NCI-H2171 treated with DMSO at 0.1 percent for 48 hours (cell line): ENCODE data around the gene APOL3.
"Not testable (repeated sequence)": the region's sequence is repeated elsewhere in the genome, so short reads cannot be mapped to it uniquely, and the experiment has no call there.

Experiments used
- DNase-seq: peaks from one replicate; lab custom pipeline; 2025; lab: John Stamatoyannopoulos, UW

Gene APOL3

GRCh38 chr22:36160499-36160942, at the start of gene APOL3:
Gene APOL3, minus strand, starts transcription at chr22:36160755. Its CDS starts 11,700 bp downstream, at chr22:36149055.
- DNase-seq = no peak

GRCh38 chr22:36210224-36210623, 49.7 kb upstream of the APOL3 start:
- no peak for DNase-seq

GRCh38 chr22:36209488-36209908, 48.9 kb upstream of the APOL3 start:
- DNase-seq = not testable (repeated sequence)

- DNase-seq = no peak
Observed at GRCh38 chr22:36208914-36209313, 48.4 kb upstream of the APOL3 start.

- DNase-seq = no peak
Observed at GRCh38 chr22:36208162-36208765, 47.7 kb upstream of the APOL3 start.

GRCh38 chr22:36206255-36206654, 45.7 kb upstream of the APOL3 start:
- DNase-seq = no peak

- DNase-seq = not testable (repeated sequence)
Observed at GRCh38 chr22:36205573-36205972, 45.0 kb upstream of the APOL3 start.

- DNase-seq = no peak
Observed at GRCh38 chr22:36204632-36205015, 44.1 kb upstream of the APOL3 start.

- DNase-seq = no peak
Observed at GRCh38 chr22:36204001-36204631, 43.6 kb upstream of the APOL3 start.

GRCh38 chr22:36203441-36203840, 42.9 kb upstream of the APOL3 start:
- not testable (repeated sequence) for DNase-seq

GRCh38 chr22:36202906-36203305, 42.4 kb upstream of the APOL3 start:
- DNase-seq = peak; percentile 69

GRCh38 chr22:36201630-36202319, 41.2 kb upstream of the APOL3 start, which contains the start of gene APOL4:
Gene APOL4, minus strand, starts transcription at chr22:36201809. Its CDS starts 75 bp downstream, at chr22:36201734.
- peak; percentile 77 for DNase-seq

GRCh38 chr22:36201025-36201424, 40.5 kb upstream of the APOL3 start:
- not testable (repeated sequence) for DNase-seq

GRCh38 chr22:36199001-36199551, 38.5 kb upstream of the APOL3 start:
- no peak for DNase-seq

- DNase-seq = no peak
Observed at GRCh38 chr22:36198536-36198935, 38.0 kb upstream of the APOL3 start.

GRCh38 chr22:36197514-36198146, 37.1 kb upstream of the APOL3 start:
- no peak for DNase-seq

GRCh38 chr22:36197065-36197440, 36.5 kb upstream of the APOL3 start:
- no peak for DNase-seq

GRCh38 chr22:36196254-36197064, 35.9 kb upstream of the APOL3 start:
- no peak for DNase-seq

GRCh38 chr22:36194971-36195370, 34.4 kb upstream of the APOL3 start:
- DNase-seq = peak; percentile 39

GRCh38 chr22:36194385-36194784, 33.8 kb upstream of the APOL3 start:
- DNase-seq = no peak

- no peak for DNase-seq
Observed at GRCh38 chr22:36193577-36193976, 33.0 kb upstream of the APOL3 start.
